Left kidney (tissue), 2 donors: Measurements from ENCODE around the gene AKAP12. TPM values are rescaled to one million over a fixed set of nuclear protein-coding genes. Genes with fewer than 3 reads are reported as not detected.
"Not testable (repeated sequence)": the region's sequence is repeated elsewhere in the genome, so short reads cannot be mapped to it uniquely, and the experiment has no call there.

ENCODE experiments used
- DNase-seq: peaks from one replicate; pipeline ENCODE4 v3.0.0-alpha.2; 2013
- polyA plus RNA-seq: library from polyadenylated mRNA; unstranded; fragments of 120-200 nt; gene quantifications from one replicate; pipeline ENCODE4 v1.2.1, GENCODE V29; 2013; ENCODE audit not compliant: insufficient read length

AKAP12 gene
- polyA plus RNA-seq, 1 donor, result 150 TPM

DNA sequence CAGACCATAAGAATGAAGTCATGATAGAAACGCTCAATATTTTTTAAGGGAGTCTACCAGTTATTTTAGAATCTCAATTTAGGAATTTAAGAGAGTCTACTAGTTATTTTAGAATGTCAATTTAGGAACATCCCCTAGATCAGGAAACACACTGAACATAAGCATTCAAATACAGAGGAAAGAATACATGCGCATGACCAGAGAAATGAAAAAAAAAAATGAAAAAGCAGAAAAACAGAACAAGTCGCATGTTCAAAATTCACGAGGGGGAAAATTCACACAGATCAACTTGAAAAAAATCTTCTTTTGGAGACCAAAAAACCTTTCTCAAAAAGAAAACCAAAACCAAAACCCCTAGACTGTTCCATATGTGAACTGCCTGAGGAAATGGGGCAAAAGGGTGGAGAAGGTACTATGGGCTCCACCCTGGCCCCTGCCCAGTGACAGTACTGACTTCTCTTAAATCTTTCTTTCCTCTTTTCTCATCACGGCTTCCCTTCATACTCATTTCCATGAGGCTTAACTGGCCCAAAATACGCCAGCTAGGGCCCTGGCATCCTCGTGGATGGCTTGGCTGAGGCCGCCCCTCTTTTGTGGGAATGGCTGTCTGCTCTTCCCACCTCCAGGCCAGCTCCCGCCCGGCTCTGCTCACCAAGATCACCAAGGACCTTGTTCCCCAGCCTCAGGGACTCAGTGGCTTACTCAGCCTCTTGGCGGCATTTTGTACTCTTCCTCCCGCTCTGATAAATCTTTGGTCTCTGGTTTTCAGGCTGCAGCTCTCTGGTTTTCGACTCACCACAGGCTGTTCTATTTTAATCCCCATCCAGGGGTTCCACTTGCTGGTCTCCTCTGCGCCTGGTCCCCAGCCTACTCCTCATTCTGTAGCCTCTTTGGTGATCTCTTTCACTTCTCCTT lies 140.4 kb downstream of the AKAP12 start:
- DNase-seq, result no peak

GRCh38 chr6:151380848-151381205 lies 141.1 kb downstream of the AKAP12 start:
- no peak for DNase-seq

DNA sequence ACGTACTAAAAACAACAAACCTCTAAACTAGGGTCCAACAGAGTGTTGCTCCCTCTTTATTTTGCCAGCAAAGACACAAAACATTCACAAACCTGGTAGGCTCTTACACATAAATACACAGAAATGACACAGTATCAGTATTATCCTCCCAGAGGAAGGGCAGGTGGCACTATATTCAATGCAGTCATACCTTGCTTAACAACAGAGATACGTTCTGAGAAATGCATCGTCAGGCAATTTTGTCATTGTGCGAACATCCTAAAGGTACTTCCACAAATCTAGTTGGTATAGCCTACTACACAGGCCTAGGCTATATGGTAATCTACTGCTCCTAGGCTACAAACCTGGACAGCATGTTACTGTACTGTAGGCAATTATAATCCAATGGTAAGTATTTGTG lies 142.0 kb downstream of the AKAP12 start:
- DNase-seq, result no peak

DNA sequence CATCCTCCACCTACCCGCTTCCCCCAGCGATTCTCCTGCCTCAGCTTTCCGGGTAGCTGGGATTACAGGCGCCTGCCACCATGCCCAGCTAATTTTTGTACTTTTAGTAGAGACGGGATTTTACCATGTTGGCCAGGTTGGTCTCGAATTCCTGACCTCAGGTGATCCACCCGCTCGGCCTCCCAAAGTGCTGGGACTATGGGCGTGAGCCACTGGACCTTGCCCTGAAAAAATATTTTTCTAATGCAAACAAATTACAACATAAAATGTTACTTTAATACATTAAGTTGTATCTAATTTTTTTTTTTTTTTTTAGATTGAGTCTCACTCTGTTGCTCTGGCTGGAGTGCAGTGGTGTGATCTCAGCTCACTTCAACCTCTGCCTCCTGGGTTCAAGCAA lies 142.9 kb downstream of the AKAP12 start:
- DNase-seq, result not testable (repeated sequence)

DNA sequence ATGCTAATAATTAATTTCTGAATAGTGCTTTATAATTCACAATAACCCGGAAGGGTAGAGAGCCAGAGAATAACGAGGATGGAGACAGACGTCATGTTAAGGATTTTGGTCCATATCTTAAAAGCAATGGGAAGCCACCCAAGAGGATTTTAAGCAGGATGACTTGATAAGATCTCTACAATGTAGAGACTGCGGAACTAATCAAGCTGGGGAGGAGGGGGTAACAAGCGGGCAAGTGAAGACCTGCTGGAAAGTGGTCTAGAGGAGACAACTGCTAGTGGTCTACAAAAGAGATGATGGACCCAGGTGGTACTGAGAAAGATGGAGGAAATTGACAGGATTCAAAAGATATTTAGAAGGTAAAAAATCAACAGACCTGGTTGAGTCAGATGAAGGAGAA lies 144.4 kb downstream of the AKAP12 start:
- no peak for DNase-seq

GRCh38 chr6:151385177-151385576 lies 145.4 kb downstream of the AKAP12 start:
- DNase-seq, result no peak

DNA sequence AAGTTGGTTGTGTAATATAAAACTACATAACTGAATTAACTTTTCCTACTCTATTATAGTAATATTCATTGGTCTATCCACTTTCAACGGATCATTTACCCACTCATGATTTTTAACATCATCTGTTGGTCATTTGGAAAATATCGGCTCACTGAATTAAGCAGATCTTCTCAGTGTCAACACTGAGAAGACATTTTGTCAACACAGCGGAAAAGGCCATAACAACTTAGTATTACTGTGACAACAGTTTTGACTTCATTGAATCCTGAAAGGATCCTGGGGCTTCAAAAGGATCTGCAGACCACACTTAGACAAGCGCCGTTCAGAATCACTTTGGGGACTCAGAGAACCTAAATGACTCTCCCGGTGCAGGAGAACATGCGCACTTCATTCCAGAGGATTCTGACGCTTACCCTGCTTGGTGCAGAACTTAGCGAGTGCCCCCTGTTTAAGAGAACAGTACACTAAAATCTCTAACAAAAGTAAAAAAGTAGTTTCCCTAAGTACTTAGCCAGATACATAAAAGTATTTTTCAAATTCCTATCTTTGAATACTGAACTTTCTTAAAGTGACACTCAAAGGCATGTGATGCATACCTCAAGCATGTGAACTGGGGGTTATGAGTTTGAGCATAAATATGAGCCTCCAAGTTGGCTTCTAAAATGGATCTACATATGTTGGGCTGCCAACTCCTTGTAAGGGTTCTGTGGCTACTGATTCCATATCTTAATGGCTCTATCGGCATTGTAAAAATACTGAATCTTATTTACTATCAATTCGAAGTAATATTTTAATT lies 147.6 kb downstream of the AKAP12 start:
- DNase-seq, result no peak

- no peak for DNase-seq
These were observed 148.5 kb downstream of the AKAP12 start for GRCh38 chr6:151388236-151388635.

DNA sequence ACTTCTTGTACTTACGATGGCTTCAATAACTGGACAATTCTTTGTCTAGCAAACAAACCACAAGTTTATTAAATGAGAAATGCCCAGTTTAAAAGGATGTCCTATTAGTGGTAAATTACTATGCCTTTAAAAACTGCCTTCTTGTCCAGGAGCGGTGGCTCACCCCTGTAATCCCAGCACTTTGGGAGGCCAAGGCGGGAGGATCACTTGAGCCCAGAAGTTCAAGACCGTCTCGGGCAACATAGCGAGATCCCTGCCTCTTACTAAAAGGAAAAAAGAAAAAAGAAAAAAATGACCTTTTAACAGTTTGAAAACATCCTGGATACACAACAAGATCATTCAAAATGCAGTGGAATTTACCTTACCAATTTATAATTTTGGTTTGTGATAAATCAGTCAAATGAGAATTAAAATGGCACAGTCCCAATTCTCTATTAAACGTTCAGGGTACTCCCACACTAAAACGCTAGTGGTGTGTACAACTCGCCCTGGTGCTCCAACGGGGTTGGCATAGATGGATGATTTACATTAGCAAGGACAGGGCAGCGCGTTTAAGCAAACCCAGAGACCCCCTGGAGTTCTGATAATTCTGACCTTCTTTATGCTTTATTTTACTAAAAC lies 149.3 kb downstream of the AKAP12 start:
- DNase-seq, result no peak

DNA sequence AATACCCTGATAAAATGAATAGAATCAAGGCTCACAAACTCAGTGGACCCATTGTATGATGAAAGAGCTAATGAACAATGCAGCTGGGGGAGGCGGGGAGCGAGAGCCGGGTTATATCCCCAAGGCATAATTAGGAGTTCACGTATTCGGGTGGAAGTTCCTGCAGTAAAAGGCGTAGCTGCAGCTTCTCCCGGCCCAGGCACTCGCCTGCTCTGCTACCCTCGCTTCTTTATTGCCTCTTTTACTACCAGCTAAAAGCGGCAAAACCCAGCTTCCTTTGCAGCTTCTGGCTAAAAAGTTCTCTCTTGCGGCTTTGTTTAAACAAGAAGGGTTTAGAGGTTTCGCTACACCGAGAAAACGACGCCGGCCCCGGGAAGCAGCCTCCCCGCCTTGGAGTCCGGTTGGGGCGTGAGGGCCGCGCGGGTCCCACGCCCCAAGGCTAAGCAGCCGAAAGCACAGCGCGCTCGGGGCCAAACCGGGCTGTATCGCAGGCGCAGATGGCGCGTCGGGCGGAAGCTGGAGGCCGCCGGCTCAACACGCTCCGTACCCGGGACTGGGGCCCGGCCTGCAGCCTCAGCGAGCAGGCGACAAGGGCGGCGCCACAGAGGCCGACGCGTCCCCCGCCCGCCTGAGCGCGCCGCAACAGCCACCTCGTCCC lies 150.0 kb downstream of the AKAP12 start:
- peak; percentile 71 for DNase-seq

GRCh38 chr6:151390276-151390850 lies 150.6 kb downstream of the AKAP12 start:
- peak; percentile 99 for DNase-seq

DNA sequence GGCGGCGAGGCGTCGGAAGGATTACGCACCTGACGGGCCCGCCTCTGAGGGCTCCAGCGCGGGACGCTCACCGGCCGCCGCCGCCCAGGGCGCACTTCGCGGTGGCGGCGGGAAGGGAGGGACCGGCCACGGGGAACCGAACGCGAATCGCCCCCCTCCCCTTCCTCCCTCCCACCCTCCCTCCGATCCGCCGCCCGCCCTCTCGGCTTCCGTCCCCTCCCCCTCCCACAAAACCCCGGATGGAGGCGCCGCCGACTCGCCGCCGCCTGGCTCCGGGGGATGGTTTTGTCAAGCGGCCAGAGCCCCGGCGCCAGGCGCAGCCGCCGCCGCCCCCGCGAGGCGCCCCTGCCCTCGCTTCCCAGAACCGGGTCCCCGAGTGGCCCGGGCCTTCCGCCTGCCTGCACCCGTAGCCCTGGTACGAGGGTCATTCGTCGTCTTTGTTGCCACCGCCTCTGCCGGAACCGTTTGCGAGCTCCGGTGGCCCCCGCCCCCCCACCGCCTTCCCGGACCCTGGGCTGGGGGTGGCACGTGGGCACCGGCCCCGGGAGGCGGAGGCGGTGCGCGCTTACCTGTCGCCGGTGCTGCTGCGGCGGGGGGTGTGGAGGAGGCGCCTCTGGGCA lies 151.2 kb downstream of the AKAP12 start:
- peak; percentile 73 for DNase-seq

GRCh38 chr6:151391471-151392413 lies 152.0 kb downstream of the AKAP12 start, which contains the start of gene ZBTB2:
TSS of gene ZBTB2 (minus strand) at chr6:151391559. CDS start at chr6:151373637, 17,922 bp downstream.
- peak; percentile 46 for DNase-seq

DNA sequence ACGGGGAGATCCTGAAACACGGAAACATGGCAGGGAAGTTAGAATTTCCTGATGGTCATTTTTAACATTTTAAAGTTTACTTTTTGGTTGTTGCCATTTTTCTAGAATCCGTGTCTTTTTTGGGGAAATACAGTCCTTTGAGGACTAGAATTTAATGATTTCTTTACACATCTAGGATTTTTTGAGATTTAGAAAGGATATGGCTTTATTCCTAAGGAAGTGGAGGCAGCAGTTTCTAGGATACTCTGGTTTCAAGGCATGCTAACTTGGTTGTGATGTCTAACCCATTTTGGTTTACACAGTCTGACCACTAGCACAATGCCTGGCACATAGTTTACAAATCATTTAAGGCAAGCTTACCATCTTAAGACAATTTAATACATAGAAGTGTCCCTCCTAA lies 152.7 kb downstream of the AKAP12 start:
- no peak for DNase-seq

GRCh38 chr6:151393410-151393809 lies 153.6 kb downstream of the AKAP12 start:
- DNase-seq, result no peak

DNA sequence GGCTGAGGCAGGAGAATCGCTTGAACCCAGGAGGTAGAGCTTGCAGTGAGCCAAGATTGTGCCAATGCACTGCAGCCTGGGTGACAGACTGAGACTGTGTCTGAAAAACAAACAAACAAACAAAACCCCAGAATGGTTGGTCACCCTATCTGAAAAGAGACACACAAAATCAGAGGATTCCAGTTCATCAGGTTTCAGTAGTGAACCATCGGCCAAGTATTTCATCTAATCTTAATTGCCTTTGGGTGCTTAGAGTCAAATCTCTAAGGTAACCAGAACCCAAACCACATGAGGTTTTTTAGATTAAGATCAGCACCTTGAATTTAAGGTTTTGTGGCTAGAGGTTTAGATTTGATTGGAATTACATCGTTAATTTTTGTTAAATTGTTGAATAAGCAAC lies 159.9 kb downstream of the AKAP12 start:
- no peak for DNase-seq

DNA sequence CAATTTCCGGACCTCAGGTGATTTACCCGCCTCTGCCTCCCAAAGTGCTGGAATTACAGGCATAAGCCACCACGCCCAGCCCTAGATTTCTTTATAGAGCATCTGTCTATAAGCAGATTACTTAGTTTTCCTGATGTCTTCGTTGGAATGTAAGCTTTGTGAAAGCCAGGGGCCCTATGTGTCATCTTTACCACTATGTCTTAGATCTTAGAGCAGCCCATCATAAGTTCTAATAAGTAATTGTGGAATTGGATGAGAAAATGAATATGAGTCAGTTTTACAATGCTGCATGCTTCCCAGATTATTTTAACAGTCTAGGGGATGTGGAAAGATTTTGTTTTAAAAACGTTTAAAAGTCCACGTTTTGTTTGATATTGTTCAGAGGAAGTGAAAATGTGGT lies 160.7 kb downstream of the AKAP12 start:
- no peak for DNase-seq

GRCh38 chr6:151402228-151402627 lies 162.5 kb downstream of the AKAP12 start:
- no peak for DNase-seq

DNA sequence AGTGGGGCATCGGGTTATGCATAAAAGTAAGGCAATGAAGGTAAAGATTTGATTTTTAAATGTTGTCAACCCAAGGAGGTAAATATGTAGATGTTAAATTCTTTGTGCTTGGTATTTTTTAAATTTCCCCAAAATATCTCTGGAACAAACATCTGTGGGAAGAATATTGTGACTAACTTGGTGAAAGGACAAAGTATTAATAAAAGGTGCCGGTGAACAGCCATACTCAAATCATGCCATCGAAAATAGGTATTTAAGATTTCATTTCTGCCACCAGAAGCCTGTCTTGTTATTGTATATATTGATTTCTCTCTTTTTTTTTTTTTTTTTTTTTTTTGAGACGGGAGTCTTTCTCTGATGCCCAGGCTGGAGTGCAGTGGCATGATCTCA lies 164.1 kb downstream of the AKAP12 start:
- DNase-seq, result no peak
